NT2/D1 (cell line): ENCODE measurements around the gene NLRX1.
"Not testable (repeated sequence)": the region's sequence is repeated elsewhere in the genome, so short reads cannot be mapped to it uniquely, and the experiment has no call there.

Experiments
- SUZ12 ChIP-seq: IDR thresholded peaks from 2 replicates; pipeline ENCODE4 v1.6.1; 2011; ENCODE audit not compliant: insufficient read length, insufficient read depth; ENCODE audit errors: extremely low read depth
- YY1 ChIP-seq: IDR thresholded peaks from 2 replicates; pipeline ENCODE4 v1.6.1; 2011; ENCODE audit not compliant: insufficient read length, insufficient read depth
- ZNF274 ChIP-seq: IDR thresholded peaks from 2 replicates; pipeline ENCODE4 v1.6.1; 2011; ENCODE audit warnings: mild to moderate bottlenecking, low read depth, low read length

DNA sequence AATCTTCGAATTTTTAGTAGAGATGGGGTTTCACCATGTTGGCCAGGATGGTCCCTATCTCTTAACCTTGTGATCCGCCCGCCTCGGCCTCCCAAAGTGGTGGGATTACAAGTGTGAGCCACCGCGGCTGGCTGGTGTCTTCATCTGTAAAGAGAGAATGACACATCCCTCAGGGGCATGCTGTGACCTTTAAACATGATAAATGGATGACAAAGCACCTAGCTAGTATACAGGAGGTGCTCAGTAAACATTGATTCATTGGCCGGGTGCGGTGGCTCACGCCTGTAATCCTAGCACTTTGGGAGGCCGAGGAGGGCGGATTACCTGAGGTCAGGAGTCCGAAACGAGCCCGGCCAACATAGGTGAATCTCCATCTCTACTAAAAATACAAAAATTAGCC lies 22.7 kb downstream of the NLRX1 start:
- TF ChIP-seq YY1, ZNF274, SUZ12: not testable (repeated sequence)
